HFFc6 (cell line): Measurements from ENCODE around the gene TSPAN32. TPM values are rescaled to one million over a fixed set of nuclear protein-coding genes. Genes with fewer than 3 reads are reported as not detected.
"Not testable (repeated sequence)": the region's sequence is repeated elsewhere in the genome, so short reads cannot be mapped to it uniquely, and the experiment has no call there.

Experiments used
- DNase-seq: peaks from one replicate; pipeline ENCODE4 v3.0.0-alpha.2; 2018
- H3K27ac Mint-ChIP-seq: 2 replicates; pipeline ENCODE4 v1.8.0; 2020; ENCODE audit warnings: mild to moderate bottlenecking, mixed read lengths
- H3K27me3 Mint-ChIP-seq: 2 replicates; pipeline ENCODE4 v1.8.0; 2021; ENCODE audit warnings: mild to moderate bottlenecking, moderate library complexity, mixed read lengths; ENCODE audit not compliant: insufficient read depth
- H3K36me3 Mint-ChIP-seq: 2 replicates; pipeline ENCODE4 v1.8.0; 2021; ENCODE audit warnings: low read depth, mixed read lengths
- H3K4me1 Mint-ChIP-seq: 2 replicates; pipeline ENCODE4 v1.8.0; 2020; ENCODE audit warnings: low read depth, mixed read lengths
- H3K4me3 Mint-ChIP-seq: 2 replicates; pipeline ENCODE4 v1.8.0; 2020; ENCODE audit warnings: mild to moderate bottlenecking, moderate library complexity, mixed read lengths
- H3K9me3 Mint-ChIP-seq: 2 replicates; pipeline ENCODE4 v1.8.0; 2020; ENCODE audit warnings: mild to moderate bottlenecking, mixed read lengths
- total RNA-seq, 6 experiments: library from RNA; stranded (reverse); fragmentation: NEBNext Ultra II Directional; extraction: Animal tissue kit (Norgen Biotek cat#: 25700); gene quantifications; 2 replicates in 1 of 6; 3 replicates in 5 of 6; pipeline ENCODE4 v1.2.3, GENCODE V29; 2021
- TF ChIP-seq, protein P1 (sequence below): fragments of 200-600 bp; sonication (generic); IDR thresholded peaks from 2 replicates; pipeline ENCODE4 v1.5.0; 2021; ENCODE audit warnings: antibody characterized with exemption, mild to moderate bottlenecking

TSPAN32 gene
- total RNA-seq, 6 experiments from 2014 or later, result not detected

- Mint-ChIP-seq H3K9me3 (peaks cover 17% of the 10 kb centered on the region), H3K4me3 (no peak overlapping the region), H3K4me1 (peaks cover 5% of the 10 kb centered on the region), H3K27me3 (peaks cover 20% of the 10 kb centered on the region), H3K27ac (no peak overlapping the region), H3K36me3 (peaks cover 17% of the 10 kb centered on the region)
- no peak for DNase-seq
- TF ChIP-seq, protein P1, sequence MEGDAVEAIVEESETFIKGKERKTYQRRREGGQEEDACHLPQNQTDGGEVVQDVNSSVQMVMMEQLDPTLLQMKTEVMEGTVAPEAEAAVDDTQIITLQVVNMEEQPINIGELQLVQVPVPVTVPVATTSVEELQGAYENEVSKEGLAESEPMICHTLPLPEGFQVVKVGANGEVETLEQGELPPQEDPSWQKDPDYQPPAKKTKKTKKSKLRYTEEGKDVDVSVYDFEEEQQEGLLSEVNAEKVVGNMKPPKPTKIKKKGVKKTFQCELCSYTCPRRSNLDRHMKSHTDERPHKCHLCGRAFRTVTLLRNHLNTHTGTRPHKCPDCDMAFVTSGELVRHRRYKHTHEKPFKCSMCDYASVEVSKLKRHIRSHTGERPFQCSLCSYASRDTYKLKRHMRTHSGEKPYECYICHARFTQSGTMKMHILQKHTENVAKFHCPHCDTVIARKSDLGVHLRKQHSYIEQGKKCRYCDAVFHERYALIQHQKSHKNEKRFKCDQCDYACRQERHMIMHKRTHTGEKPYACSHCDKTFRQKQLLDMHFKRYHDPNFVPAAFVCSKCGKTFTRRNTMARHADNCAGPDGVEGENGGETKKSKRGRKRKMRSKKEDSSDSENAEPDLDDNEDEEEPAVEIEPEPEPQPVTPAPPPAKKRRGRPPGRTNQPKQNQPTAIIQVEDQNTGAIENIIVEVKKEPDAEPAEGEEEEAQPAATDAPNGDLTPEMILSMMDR, result no peak
These were observed 28.9 kb downstream of the TSPAN32 start for GRCh38 chr11:2330696-2331095.

DNA sequence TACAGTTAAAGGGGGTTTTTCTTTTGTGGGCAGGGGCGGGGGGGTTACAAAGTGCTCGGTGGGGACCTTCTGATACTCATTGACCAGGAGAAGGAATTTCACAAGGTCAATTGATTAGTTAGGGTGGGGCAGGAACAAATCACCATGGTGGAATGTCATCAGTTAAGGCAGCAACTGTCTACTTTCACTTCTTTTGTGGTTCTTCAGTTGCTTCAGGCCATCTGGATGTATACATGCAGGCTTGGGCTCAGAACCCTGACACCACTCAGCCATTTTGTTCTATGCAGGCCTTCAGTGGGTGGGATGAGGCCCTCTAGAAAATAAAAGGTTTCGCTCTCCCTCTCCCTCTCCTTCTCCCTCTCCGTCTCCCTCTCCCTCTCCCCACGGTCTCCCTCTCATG lies 29.6 kb downstream of the TSPAN32 start:
- Mint-ChIP-seq H3K27ac (no peak overlapping the region), H3K27me3 (peaks cover 27% of the 10 kb centered on the region), H3K9me3 (peaks cover 17% of the 10 kb centered on the region), H3K4me3 (no peak overlapping the region), H3K36me3 (peaks cover 17% of the 10 kb centered on the region), H3K4me1 (peaks cover 2% of the 10 kb centered on the region; the same call in 1 of the 2 replicates)
- TF ChIP-seq, protein P1, result no peak
- DNase-seq, result no peak

- H3K9me3 Mint-ChIP-seq, result peaks cover 17% of the 10 kb centered on the region
- peaks cover 17% of the 10 kb centered on the region for H3K36me3 Mint-ChIP-seq
- H3K4me3 Mint-ChIP-seq, H3K4me1 Mint-ChIP-seq, H3K27ac Mint-ChIP-seq, DNase-seq: not testable (repeated sequence)
- peaks cover 34% of the 10 kb centered on the region for H3K27me3 Mint-ChIP-seq
These were observed 30.8 kb downstream of the TSPAN32 start for GRCh38 chr11:2332569-2332968.

DNA sequence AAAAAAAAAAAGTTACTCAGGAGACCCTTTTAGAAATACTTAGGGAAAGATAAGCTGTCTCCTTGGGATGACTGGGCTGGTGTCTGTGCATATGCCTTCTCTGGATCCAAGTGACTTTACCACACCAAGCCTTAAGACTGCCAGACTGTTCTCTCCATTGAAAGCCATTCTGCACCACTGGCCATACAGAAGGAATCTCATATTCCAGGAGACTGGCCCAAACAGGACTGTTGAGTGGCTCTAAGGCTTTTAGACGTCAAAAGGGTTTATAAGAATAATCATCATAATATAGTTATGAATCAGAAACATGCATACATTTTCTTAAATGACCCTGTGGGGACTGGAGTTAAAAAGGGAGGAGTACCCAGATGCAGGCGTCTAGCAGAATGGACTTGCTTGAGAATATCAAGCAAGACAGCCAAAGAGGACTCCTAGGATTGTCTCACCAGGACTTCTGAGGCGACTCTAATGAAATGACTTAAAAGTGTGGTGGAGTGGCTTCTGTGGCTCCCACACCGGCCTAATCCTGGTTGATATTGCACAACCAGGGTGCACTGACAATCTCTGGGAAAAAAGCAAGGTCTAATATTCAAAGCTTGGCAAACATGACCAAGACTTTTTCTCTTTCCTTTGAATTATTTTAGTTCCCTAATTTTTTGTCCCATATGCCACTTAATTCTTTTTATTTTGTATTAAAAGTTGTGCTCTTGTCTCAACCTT lies 31.8 kb downstream of the TSPAN32 start:
- not testable (repeated sequence) for H3K27ac Mint-ChIP-seq, DNase-seq, H3K4me3 Mint-ChIP-seq, H3K4me1 Mint-ChIP-seq
- peaks cover 17% of the 10 kb centered on the region for H3K9me3 Mint-ChIP-seq
- H3K27me3 Mint-ChIP-seq, result peaks cover 36% of the 10 kb centered on the region
- H3K36me3 Mint-ChIP-seq, result peaks cover 17% of the 10 kb centered on the region

DNA sequence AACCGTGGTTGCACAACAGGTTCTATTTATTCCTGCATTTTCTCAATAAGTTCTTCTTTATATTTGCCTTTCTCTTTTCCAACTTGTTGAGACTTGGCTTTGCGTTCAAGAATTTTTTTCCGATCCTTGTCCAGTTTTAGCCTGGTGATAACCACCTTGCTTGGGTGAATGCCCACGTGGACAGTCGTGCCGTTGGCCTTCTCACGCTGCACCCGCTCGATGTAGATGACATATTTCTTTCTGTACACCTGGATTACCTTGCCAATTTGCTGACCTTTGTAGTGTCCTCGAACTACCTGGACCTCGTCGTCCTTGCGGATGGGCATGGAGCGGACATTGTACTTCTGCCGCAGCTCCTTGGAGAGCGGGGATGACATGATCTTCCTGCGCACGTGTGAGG lies 33.5 kb downstream of the TSPAN32 start:
- not testable (repeated sequence) for H3K4me1 Mint-ChIP-seq, H3K4me3 Mint-ChIP-seq
- H3K9me3 Mint-ChIP-seq, result peaks cover 16% of the 10 kb centered on the region

DNA sequence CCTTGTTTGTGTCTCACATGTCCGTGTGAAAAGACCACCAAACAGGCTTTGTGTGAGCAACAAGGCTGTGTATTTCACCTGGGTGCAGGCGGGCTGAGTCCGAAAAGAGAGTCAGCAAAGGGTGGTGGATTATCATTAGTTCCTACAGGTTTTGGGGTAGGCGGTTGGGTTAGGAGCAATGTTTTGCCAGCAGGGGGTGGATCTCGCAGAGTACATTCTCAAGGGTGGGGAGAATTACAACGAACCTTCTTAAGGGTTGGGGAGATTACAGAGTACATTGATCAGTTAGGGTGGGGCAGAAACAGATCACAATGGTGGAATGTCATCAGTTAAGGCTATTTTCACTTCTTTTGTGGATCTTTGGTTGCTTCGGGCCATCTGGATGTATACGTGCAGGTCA lies 36.9 kb downstream of the TSPAN32 start:
- H3K9me3 Mint-ChIP-seq, H3K4me1 Mint-ChIP-seq, H3K4me3 Mint-ChIP-seq, H3K27ac Mint-ChIP-seq, H3K36me3 Mint-ChIP-seq, DNase-seq: not testable (repeated sequence)
- TF ChIP-seq, protein P1, result peak; percentile 36; the same call in 1 of the 2 replicates
- H3K27me3 Mint-ChIP-seq, result peaks cover 45% of the 10 kb centered on the region

More for the DNA sequence above, 33.5 kb downstream of the TSPAN32 start:
- Mint-ChIP-seq H3K36me3 (peaks cover 11% of the 10 kb centered on the region; the same call in 1 of the 2 replicates), H3K27me3 (peaks cover 33% of the 10 kb centered on the region)
- not testable (repeated sequence) for DNase-seq, H3K27ac Mint-ChIP-seq

GRCh38 chr11:2342557-2342956 lies 40.7 kb downstream of the TSPAN32 start:
- no peak for DNase-seq
- Mint-ChIP-seq H3K4me3 (no peak overlapping the region), H3K4me1 (no peaks in the 10 kb centered on the region), H3K27me3 (peaks cover 39% of the 10 kb centered on the region), H3K36me3 (peaks cover 9% of the 10 kb centered on the region; the same call in 1 of the 2 replicates), H3K9me3 (peaks cover 6% of the 10 kb centered on the region), H3K27ac (no peak overlapping the region)
- TF ChIP-seq, protein P1, result no peak
